HL-60/S4 treated with retinoic acid at 250 ng/mL for 4 days and 3 days (cell line): Measurements from ENCODE around the gene EXOC8.
"Not testable (repeated sequence)": the region's sequence is repeated elsewhere in the genome, so short reads cannot be mapped to it uniquely, and the experiment has no call there.

ENCODE experiments used
- in situ Hi-C: fragments of 300-500 bp; cut with MboI; formaldehyde crosslinking; loops from 2 replicates; pipeline ENCODE4 v1.7.0; 2022; ENCODE audit warnings: low sequenced_read_pairs

The EXOC8 gene

GRCh38 chr1:231354330-231355020, 16.8 kb upstream of the EXOC8 start:
- in situ Hi-C loops: loop anchor here (10.0 kb wide), 1 partner anchor 250 kb away; no protein-coding TSS in a partner anchor

- in situ Hi-C loops: loop anchor here (10.0 kb wide), 1 partner anchor 252 kb away; no protein-coding TSS in a partner anchor
Measured at GRCh38 chr1:231353086-231353485, 15.4 kb upstream of the EXOC8 start.

- in situ Hi-C loops: loop anchor here (10.0 kb wide), 1 partner anchor 253 kb away; no protein-coding TSS in a partner anchor
Measured at GRCh38 chr1:231351816-231352215, 14.2 kb upstream of the EXOC8 start.

- in situ Hi-C loops: not testable (repeated sequence)
Measured at GRCh38 chr1:231348856-231349255, 11.2 kb upstream of the EXOC8 start.

GRCh38 chr1:231348442-231348841, 10.8 kb upstream of the EXOC8 start:
- in situ Hi-C loops: no loop called here

GRCh38 chr1:231347961-231348360, 10.3 kb upstream of the EXOC8 start:
- in situ Hi-C loops: no loop called here

GRCh38 chr1:231340328-231341013, 2.8 kb upstream of the EXOC8 start:
- in situ Hi-C loops: no loop called here

GRCh38 chr1:231338270-231339128, 847 bp upstream of the EXOC8 start, which contains the start of gene SPRTN:
Gene SPRTN (plus strand): TSS chr1:231338293. CDS start chr1:231338384, 91 bp downstream.
- in situ Hi-C loops: no loop called here

- in situ Hi-C loops: no loop called here
Measured at GRCh38 chr1:231337043-231337471, 595 bp downstream of the EXOC8 start.

GRCh38 chr1:231335663-231336602, 1.7 kb downstream of the EXOC8 start:
- in situ Hi-C loops: no loop called here

GRCh38 chr1:231334952-231335351, 2.7 kb downstream of the EXOC8 start:
- in situ Hi-C loops: no loop called here

- in situ Hi-C loops: no loop called here
Measured at GRCh38 chr1:231334079-231334666, 3.5 kb downstream of the EXOC8 start.

- in situ Hi-C loops: no loop called here
Measured at GRCh38 chr1:231332761-231333160, 4.9 kb downstream of the EXOC8 start.

- in situ Hi-C loops: no loop called here
Measured at GRCh38 chr1:231329483-231329882, 8.2 kb downstream of the EXOC8 start.

- in situ Hi-C loops: no loop called here
Measured at GRCh38 chr1:231327617-231328016, 10.0 kb downstream of the EXOC8 start.

GRCh38 chr1:231326248-231326647, 11.4 kb downstream of the EXOC8 start:
- in situ Hi-C loops: no loop called here

GRCh38 chr1:231324660-231325059, 13.0 kb downstream of the EXOC8 start:
- in situ Hi-C loops: no loop called here

- in situ Hi-C loops: no loop called here
Measured at GRCh38 chr1:231322880-231323530, 14.6 kb downstream of the EXOC8 start.

- in situ Hi-C loops: no loop called here
Measured at GRCh38 chr1:231319080-231319479, 18.6 kb downstream of the EXOC8 start.
